ENCODE results near the gene LBR. TPM values are rescaled to one million over a fixed set of nuclear protein-coding genes. Genes with fewer than 3 reads are reported as not detected.

LBR gene
- total RNA-seq, 1 experiment from 2014 or later, result 86.0 TPM

DNA sequence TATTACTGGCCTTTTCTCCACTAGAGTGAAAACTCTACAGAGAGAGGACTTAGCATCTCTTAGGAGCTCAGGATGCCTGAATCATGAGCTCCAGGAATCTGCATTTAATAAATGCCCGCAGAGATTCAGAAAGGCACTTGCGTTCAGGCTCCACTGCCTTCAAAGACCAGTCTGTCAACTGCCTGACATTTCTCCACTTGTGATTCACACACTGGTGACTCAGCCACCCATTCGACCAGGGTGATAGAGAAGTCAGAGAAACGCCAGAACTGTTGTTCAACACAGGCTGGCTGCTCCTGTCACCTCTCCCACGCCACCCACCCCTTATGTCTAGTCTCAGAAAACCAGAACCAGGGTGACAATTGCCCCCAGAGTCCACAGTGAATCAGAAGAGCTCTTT, 26.9 kb upstream of the LBR start:
- ChIA-PET CTCF (interaction anchor here (0.9 to 1.1 kb wide), 2 partner anchors 13 to 322 kb away, joined by 3 read pairs; no protein-coding TSS in a partner anchor), POLR2A (interaction anchor here (0.7 kb wide), 1 partner anchor 14 kb away, joined by 3 read pairs; no protein-coding TSS in a partner anchor)
- DNase-seq (ENCODE audit: low spot score) (no peak), ATAC-seq (no peak)
- Mint-ChIP-seq H3K27me3 (ENCODE audit: low read depth) (no peaks in the 10 kb centered on the region), H3K4me3 (no peak overlapping the region), H3K27ac (no peak overlapping the region), H3K9me3 (peaks cover 14% of the 10 kb centered on the region), H3K4me1 (no peaks in the 10 kb centered on the region), H3K36me3 (0 out of 2 replicates have a peak, but pooled peaks cover 6% of the 10 kb centered on the region)
- TF ChIP-seq, protein P1, sequence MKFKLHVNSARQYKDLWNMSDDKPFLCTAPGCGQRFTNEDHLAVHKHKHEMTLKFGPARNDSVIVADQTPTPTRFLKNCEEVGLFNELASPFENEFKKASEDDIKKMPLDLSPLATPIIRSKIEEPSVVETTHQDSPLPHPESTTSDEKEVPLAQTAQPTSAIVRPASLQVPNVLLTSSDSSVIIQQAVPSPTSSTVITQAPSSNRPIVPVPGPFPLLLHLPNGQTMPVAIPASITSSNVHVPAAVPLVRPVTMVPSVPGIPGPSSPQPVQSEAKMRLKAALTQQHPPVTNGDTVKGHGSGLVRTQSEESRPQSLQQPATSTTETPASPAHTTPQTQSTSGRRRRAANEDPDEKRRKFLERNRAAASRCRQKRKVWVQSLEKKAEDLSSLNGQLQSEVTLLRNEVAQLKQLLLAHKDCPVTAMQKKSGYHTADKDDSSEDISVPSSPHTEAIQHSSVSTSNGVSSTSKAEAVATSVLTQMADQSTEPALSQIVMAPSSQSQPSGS (CRISPR knock-in tag; IDR thresholded peaks at IDR 0.05; ENCODE audit: borderline replicate concordance, low read depth), result no peak
- no peak for TF ChIP-seq TCF7 (CRISPR knock-in tag; IDR thresholded peaks at IDR 0.05; ENCODE audit: low read depth)
- TF ChIP-seq, protein P2, sequence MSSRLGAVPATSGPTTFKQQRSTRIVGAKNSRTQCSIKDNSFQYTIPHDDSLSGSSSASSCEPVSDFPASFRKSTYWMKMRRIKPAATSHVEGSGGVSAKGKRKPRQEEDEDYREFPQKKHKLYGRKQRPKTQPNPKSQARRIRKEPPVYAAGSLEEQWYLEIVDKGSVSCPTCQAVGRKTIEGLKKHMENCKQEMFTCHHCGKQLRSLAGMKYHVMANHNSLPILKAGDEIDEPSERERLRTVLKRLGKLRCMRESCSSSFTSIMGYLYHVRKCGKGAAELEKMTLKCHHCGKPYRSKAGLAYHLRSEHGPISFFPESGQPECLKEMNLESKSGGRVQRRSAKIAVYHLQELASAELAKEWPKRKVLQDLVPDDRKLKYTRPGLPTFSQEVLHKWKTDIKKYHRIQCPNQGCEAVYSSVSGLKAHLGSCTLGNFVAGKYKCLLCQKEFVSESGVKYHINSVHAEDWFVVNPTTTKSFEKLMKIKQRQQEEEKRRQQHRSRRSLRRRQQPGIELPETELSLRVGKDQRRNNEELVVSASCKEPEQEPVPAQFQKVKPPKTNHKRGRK (CRISPR knock-in tag; IDR thresholded peaks at IDR 0.05; ENCODE audit: borderline replicate concordance), result no peak
- TF ChIP-seq, protein P3, sequence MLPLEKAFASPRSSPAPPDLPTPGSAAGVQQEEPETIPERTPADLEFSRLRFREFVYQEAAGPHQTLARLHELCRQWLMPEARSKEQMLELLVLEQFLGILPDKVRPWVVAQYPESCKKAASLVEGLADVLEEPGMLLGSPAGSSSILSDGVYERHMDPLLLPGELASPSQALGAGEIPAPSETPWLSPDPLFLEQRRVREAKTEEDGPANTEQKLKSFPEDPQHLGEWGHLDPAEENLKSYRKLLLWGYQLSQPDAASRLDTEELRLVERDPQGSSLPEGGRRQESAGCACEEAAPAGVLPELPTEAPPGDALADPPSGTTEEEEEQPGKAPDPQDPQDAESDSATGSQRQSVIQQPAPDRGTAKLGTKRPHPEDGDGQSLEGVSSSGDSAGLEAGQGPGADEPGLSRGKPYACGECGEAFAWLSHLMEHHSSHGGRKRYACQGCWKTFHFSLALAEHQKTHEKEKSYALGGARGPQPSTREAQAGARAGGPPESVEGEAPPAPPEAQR (CRISPR knock-in tag; IDR thresholded peaks at IDR 0.05), result no peak
- TF ChIP-seq, protein P4, sequence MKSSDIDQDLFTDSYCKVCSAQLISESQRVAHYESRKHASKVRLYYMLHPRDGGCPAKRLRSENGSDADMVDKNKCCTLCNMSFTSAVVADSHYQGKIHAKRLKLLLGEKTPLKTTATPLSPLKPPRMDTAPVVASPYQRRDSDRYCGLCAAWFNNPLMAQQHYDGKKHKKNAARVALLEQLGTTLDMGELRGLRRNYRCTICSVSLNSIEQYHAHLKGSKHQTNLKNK (CRISPR knock-in tag; IDR thresholded peaks at IDR 0.05), result no peak
- TF ChIP-seq ZNF671 (CRISPR knock-in tag; IDR thresholded peaks at IDR 0.05), result no peak
- TF ChIP-seq, protein P5, sequence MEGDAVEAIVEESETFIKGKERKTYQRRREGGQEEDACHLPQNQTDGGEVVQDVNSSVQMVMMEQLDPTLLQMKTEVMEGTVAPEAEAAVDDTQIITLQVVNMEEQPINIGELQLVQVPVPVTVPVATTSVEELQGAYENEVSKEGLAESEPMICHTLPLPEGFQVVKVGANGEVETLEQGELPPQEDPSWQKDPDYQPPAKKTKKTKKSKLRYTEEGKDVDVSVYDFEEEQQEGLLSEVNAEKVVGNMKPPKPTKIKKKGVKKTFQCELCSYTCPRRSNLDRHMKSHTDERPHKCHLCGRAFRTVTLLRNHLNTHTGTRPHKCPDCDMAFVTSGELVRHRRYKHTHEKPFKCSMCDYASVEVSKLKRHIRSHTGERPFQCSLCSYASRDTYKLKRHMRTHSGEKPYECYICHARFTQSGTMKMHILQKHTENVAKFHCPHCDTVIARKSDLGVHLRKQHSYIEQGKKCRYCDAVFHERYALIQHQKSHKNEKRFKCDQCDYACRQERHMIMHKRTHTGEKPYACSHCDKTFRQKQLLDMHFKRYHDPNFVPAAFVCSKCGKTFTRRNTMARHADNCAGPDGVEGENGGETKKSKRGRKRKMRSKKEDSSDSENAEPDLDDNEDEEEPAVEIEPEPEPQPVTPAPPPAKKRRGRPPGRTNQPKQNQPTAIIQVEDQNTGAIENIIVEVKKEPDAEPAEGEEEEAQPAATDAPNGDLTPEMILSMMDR (IDR thresholded peaks at IDR 0.05), result no peak
- TF ChIP-seq ZNF317 (CRISPR knock-in tag; IDR thresholded peaks at IDR 0.05; ENCODE audit: borderline replicate concordance, low read depth), result no peak
- TF ChIP-seq, protein P6, sequence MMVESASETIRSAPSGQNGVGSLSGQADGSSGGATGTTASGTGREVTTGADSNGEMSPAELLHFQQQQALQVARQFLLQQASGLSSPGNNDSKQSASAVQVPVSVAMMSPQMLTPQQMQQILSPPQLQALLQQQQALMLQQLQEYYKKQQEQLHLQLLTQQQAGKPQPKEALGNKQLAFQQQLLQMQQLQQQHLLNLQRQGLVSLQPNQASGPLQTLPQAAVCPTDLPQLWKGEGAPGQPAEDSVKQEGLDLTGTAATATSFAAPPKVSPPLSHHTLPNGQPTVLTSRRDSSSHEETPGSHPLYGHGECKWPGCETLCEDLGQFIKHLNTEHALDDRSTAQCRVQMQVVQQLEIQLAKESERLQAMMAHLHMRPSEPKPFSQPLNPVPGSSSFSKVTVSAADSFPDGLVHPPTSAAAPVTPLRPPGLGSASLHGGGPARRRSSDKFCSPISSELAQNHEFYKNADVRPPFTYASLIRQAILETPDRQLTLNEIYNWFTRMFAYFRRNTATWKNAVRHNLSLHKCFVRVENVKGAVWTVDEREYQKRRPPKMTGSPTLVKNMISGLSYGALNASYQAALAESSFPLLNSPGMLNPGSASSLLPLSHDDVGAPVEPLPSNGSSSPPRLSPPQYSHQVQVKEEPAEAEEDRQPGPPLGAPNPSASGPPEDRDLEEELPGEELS (CRISPR knock-in tag; IDR thresholded peaks at IDR 0.05), result no peak
- TF ChIP-seq FOXJ3 (CRISPR knock-in tag; IDR thresholded peaks at IDR 0.05; ENCODE audit: borderline replicate concordance), result no peak
- TF ChIP-seq, protein P7, sequence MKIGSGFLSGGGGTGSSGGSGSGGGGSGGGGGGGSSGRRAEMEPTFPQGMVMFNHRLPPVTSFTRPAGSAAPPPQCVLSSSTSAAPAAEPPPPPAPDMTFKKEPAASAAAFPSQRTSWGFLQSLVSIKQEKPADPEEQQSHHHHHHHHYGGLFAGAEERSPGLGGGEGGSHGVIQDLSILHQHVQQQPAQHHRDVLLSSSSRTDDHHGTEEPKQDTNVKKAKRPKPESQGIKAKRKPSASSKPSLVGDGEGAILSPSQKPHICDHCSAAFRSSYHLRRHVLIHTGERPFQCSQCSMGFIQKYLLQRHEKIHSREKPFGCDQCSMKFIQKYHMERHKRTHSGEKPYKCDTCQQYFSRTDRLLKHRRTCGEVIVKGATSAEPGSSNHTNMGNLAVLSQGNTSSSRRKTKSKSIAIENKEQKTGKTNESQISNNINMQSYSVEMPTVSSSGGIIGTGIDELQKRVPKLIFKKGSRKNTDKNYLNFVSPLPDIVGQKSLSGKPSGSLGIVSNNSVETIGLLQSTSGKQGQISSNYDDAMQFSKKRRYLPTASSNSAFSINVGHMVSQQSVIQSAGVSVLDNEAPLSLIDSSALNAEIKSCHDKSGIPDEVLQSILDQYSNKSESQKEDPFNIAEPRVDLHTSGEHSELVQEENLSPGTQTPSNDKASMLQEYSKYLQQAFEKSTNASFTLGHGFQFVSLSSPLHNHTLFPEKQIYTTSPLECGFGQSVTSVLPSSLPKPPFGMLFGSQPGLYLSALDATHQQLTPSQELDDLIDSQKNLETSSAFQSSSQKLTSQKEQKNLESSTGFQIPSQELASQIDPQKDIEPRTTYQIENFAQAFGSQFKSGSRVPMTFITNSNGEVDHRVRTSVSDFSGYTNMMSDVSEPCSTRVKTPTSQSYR (CRISPR knock-in tag; IDR thresholded peaks at IDR 0.05), result no peak
- no peak for TF ChIP-seq OVOL2 (CRISPR knock-in tag; IDR thresholded peaks at IDR 0.05; ENCODE audit: borderline replicate concordance)

Data from WTC11 (cell line).